Stimulated activated CD8-positive, alpha-beta memory T cell treated with anti-CD3 and anti-CD28 coated beads, Interleukin-2, amount 100 ng/mL, for 1 hour (primary cell): ENCODE results near the gene CYBC1.

Experiments
- DNase-seq, 2 donors: peaks; one replicate each; pipeline ENCODE4 v3.0.0-alpha.2; 2020; ENCODE audit warnings: low read depth in 2 of 2

Gene CYBC1

GRCh38 chr17:82411396-82412053 is 39.0 kb downstream of the CYBC1 start:
- DNase-seq = no peak

- DNase-seq = no peak
These were observed 40.4 kb downstream of the CYBC1 start for GRCh38 chr17:82410014-82410716.

DNA sequence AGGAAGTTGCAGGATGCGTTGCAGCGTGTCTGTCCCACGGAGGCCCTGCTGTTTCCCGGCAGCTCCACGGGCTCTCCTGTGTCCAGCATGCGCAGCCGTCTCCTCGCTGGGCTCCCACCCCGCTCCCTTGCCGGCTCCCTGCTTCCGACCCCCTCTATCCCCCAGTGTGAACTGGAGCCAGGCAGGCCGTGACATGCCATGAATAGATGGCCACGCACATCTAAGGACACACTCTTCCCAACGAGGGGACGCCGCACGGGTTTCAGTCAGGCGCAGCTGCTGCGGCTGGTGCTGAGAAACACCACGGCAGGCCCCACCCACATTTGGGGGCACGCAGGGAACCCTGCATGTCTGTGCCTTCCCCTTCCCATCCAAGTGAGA is 41.6 kb downstream of the CYBC1 start:
- no peak for DNase-seq

- DNase-seq = no peak
These were observed 42.1 kb downstream of the CYBC1 start for GRCh38 chr17:82408288-82408937.

GRCh38 chr17:82407255-82407654 is 43.3 kb downstream of the CYBC1 start:
- DNase-seq = no peak

GRCh38 chr17:82406131-82406671 is 44.4 kb downstream of the CYBC1 start:
- no peak for DNase-seq

DNA sequence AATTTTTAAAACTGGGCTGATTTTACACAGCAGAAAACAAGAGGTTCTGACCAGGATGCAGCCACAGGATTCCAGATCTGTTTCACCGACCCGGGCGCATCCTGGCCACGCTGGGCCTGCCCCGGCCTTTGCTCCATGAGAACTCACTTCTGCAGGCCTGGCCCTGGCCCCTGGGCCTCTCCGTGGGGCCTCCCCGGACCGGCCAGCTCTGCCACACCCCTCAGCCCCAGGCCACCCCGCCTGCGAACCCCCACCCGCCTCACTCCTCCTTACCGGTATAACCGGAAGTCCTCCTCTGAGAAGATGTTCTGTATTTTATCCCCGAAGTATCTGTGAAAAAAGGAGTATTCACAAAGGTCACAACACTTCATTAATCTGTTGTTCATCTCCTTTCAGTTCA is 45.5 kb downstream of the CYBC1 start:
- DNase-seq = no peak

DNA sequence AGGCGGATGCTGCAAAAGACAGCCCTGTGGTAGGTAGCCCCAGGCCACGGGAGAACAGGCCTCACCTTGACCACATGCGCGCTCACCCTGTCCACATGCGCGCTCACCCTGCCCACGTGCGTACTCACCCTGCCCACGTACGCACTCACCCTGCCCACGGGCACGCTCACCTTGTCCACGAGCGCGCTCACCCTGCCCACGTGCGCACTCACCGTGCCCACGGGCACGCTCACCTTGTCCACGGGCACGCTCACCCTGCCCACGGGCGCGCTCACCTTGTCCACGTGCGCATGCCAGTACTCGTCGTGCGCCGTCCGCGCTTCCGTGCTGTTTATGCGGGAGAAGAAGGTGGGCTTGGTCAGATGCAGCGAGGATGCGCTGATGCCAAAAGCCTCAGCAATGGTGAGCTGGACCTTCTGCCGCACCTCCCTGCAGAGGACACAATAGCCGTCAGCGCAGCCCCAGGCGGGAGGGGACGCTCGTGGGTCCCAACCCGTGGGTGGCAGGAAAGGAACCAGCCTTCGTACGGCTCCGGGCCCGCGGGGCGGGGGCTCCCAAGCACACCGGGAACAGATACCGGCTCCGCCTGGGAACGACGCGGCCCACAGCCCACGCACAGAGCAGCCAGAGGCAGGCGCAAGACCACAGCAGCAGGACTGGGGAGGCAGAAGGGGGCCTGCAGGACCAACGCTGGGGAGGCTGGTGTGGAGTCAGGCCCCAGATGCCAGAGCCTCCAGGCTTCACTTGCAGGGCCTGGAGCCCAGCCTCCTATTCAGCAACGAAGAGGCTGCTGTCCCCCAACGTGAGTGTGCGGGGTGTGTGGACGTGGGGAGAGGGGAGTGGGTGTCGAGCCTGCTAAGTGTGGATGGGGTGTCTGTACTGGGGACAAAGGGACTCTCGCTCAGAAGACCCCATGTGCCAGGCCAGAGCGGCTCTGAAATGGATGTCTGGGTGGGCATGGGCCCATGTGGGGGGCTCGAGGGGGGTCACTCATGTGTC is 46.6 kb downstream of the CYBC1 start:
- DNase-seq = no peak

- no peak for DNase-seq
These were observed 47.7 kb downstream of the CYBC1 start for GRCh38 chr17:82402865-82403264.

- peak; percentile 16 to 27 for DNase-seq
These were observed 49.7 kb downstream of the CYBC1 start for GRCh38 chr17:82400830-82401229.

GRCh38 chr17:82400206-82400605 is 50.3 kb downstream of the CYBC1 start:
- no peak for DNase-seq

DNA sequence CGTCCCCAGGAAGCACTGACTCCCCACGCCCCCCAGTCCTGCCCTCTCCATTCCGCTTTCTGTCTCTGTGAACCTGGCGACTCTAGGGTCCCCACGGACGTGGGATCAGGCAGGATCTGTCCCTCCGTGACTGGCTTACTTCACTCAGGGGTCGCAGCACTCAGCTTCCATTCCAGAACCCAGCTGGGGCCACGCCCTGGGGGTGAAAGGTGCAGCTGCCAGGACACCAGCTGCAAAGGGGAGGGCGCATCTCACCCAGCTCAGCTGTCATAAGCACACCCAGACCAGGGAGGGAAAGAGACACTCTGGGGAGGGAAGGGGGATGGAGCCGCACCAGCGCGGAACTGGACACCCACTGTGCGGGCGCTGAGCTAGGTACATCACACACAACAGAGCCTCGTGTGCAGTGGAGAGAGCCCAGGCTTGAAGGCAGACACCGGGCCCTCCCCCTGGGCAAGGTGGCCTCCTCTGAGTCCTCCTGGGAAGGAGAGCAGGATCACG is 50.9 kb downstream of the CYBC1 start:
- DNase-seq = no peak

- no peak for DNase-seq
These were observed 51.5 kb downstream of the CYBC1 start for GRCh38 chr17:82399041-82399441.

DNA sequence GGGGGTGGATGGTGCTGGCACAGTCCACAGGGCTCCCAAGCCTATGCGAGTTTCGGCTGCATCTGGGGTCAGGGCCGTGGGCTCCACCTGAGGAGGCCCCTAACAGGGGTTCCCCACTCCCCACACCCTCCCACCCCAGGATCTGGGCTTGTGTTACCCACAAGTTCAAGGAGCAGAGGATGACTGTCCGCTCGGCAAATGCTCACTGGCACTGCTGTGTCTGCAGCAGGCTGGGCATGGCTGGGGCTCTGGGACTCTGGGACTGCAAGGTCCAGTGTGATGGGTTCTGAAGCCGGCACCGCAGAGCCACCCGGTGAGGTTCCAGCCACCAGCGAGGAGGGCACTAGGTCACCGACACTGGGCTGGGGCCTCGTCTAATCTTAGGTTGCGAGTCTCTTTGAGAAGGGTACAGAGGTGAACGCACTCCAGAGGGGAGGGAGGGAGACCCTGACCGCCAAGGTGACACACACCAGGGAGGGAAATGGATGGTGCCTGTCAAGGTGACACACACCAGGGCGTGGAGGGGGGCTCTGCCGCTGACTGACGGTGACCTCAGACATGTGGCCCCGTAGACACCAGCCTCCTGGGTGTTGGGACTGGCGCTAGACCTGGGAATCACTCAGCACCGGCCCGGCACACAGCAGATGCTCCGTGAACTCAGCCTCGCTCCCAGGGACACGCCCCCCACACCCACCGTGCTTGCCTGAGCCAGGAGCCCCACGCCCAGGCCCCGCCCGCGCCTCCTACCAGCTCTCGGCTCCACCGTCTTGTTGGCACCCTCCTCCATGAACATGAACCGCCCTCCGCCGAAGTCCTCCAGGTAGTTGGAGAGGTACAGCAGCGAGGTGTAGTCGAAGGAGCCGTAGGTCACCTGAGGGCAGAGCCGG is 52.9 kb downstream of the CYBC1 start:
- no peak for DNase-seq

GRCh38 chr17:82396601-82397435 is 53.7 kb downstream of the CYBC1 start:
- no peak for DNase-seq

GRCh38 chr17:82394278-82394677 is 56.3 kb downstream of the CYBC1 start:
- DNase-seq = no peak

GRCh38 chr17:82392941-82393340 is 57.6 kb downstream of the CYBC1 start:
- DNase-seq = no peak
